Measurements from ENCODE around the gene TSHR. TPM values are rescaled to one million over a fixed set of nuclear protein-coding genes. Genes with fewer than 3 reads are reported as not detected.

The TSHR gene
- total and polyA plus RNA-seq, 7 donors, result 0.47 to 0.60 TPM; not detected in 5

- Histone ChIP-seq H3K9me3 (no peaks in the 10 kb centered on the region), H3K4me3 (no peak overlapping the region), H3K4me1 (peaks cover 0 to 10% (median 8%) of the 10 kb centered on the region in 4 donors), H3K27ac (no peak overlapping the region), H3K27me3 (peaks cover 0 to 7% (median 5%) of the 10 kb centered on the region in 3 donors), H3K36me3 (no peaks in the 10 kb centered on the region)
- intact Hi-C loops (cut with DNase I), result loop anchor here (10.0 kb wide), 1 partner anchor 509 kb away; no protein-coding TSS in a partner anchor
- TF ChIP-seq POLR2A (IDR thresholded peaks at IDR 0.05) (no peak), POLR2AphosphoS5 (IDR thresholded peaks at IDR 0.05) (no peak), CTCF (IDR thresholded peaks at IDR 0.05) (no peak), EP300 (IDR thresholded peaks at IDR 0.05) (no peak)
- WGBS, 2 donors, result 66 to 81% methylated on average over 2 of the region's 2 CpGs
- no peak for DNase-seq
Observed at GRCh38 chr14:80956102-80956501, 681 bp downstream of the TSHR start.

GRCh38 chr14:80956922-80957321 is 1.5 kb downstream of the TSHR start:
- no peak for DNase-seq
- no peak for TF ChIP-seq POLR2A (IDR thresholded peaks at IDR 0.05)
- no peak for TF ChIP-seq EP300 (IDR thresholded peaks at IDR 0.05)
- no peak for TF ChIP-seq POLR2AphosphoS5 (IDR thresholded peaks at IDR 0.05)
- no peak for TF ChIP-seq CTCF (IDR thresholded peaks at IDR 0.05)
- H3K27me3 ChIP-seq, result peaks cover 0 to 7% (median 5%) of the 10 kb centered on the region in 3 donors
- H3K36me3 ChIP-seq, result no peaks in the 10 kb centered on the region
- H3K27ac ChIP-seq, result no peak overlapping the region
- intact Hi-C loops (cut with DNase I), result loop anchor here (10.0 kb wide), 1 partner anchor 508 kb away; no protein-coding TSS in a partner anchor
- H3K4me3 ChIP-seq, result no peak overlapping the region
- peaks cover 0 to 10% (median 8%) of the 10 kb centered on the region in 4 donors for H3K4me1 ChIP-seq
- H3K9me3 ChIP-seq, result no peaks in the 10 kb centered on the region
- 74 to 86% methylated on average over 1 of the region's 1 CpG for WGBS, 2 donors

GRCh38 chr14:80957613-80958012 is 2.2 kb downstream of the TSHR start:
- DNase-seq, result no peak
- no peak for TF ChIP-seq POLR2A (IDR thresholded peaks at IDR 0.05)
- no peak for TF ChIP-seq CTCF (IDR thresholded peaks at IDR 0.05)
- TF ChIP-seq POLR2AphosphoS5 (IDR thresholded peaks at IDR 0.05), result no peak
- TF ChIP-seq EP300 (IDR thresholded peaks at IDR 0.05), result no peak
- Histone ChIP-seq H3K9me3 (no peaks in the 10 kb centered on the region), H3K4me3 (no peak overlapping the region), H3K27ac (no peak overlapping the region), H3K36me3 (no peaks in the 10 kb centered on the region), H3K27me3 (peaks cover 0 to 7% (median 5%) of the 10 kb centered on the region in 3 donors), H3K4me1 (peaks cover 0 to 10% (median 8%) of the 10 kb centered on the region in 4 donors)
- WGBS, 2 donors, result 81 to 82% methylated on average over 2 of the region's 2 CpGs
- intact Hi-C loops (cut with DNase I), result loop anchor here (10.0 kb wide), 1 partner anchor 507 kb away; no protein-coding TSS in a partner anchor

DNA sequence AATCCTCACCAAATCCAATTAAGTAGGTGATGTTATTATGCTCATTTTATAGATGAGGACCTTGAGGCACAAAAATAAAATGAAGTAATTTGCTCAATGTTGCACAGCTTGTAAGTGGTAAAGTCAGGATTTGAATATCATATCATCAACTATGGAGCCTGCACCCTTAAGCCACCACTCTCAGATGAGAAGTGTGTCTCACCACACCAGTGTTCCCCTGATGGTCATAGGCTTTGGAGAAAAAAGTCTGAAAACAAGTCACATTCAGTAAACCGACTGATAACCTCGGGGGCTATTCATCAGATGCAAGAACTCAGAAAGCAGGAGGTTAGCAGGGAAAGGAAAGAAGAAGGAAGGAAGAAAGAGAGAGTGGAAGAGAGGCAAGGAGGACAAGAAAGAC is 2.8 kb downstream of the TSHR start:
- intact Hi-C loops (cut with DNase I), result loop anchor here (10.0 kb wide), 1 partner anchor 507 kb away; no protein-coding TSS in a partner anchor
- no peak for DNase-seq
- peaks cover 0 to 10% (median 8%) of the 10 kb centered on the region in 4 donors for H3K4me1 ChIP-seq
- TF ChIP-seq POLR2A (IDR thresholded peaks at IDR 0.05) (no peak), EP300 (IDR thresholded peaks at IDR 0.05) (no peak), POLR2AphosphoS5 (IDR thresholded peaks at IDR 0.05) (no peak), CTCF (IDR thresholded peaks at IDR 0.05) (no peak)
- H3K9me3 ChIP-seq, result no peaks in the 10 kb centered on the region
- no peaks in the 10 kb centered on the region for H3K36me3 ChIP-seq
- no peak overlapping the region for H3K27ac ChIP-seq
- WGBS, 2 donors, result 72 to 89% methylated on average over 2 of the region's 2 CpGs
- no peak overlapping the region for H3K4me3 ChIP-seq
- H3K27me3 ChIP-seq, result peaks cover 0 to 7% (median 5%) of the 10 kb centered on the region in 3 donors

DNA sequence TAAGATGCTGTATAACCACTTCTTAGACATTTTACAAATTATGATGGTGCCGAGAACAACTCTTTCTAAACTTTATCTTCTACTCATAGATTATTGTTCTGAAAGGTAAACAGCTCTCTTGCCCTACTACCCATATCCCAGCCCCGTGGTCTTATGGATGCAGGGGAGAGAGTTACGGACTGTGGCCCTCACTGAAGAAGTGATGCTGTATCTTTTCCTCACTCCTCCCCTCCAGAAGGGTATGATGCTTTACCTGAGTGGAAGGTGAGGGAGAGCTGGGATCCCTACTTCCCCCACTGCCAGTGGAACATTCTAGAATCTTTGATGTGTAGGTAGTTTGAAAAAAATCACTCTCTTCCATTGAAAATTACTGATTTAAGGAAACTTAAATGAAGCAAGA is 3.5 kb downstream of the TSHR start:
- DNase-seq, result no peak
- Histone ChIP-seq H3K4me3 (no peak overlapping the region), H3K27me3 (peaks cover 0 to 7% (median 5%) of the 10 kb centered on the region in 3 donors), H3K4me1 (peaks cover 0 to 10% (median 8%) of the 10 kb centered on the region in 4 donors), H3K9me3 (no peaks in the 10 kb centered on the region), H3K27ac (no peak overlapping the region), H3K36me3 (no peaks in the 10 kb centered on the region)
- 47 to 73% methylated on average over 3 of the region's 3 CpGs for WGBS, 2 donors
- intact Hi-C loops (cut with DNase I), result loop anchor here (10.0 kb wide), 1 partner anchor 506 kb away; no protein-coding TSS in a partner anchor
- TF ChIP-seq POLR2AphosphoS5 (IDR thresholded peaks at IDR 0.05) (no peak), POLR2A (IDR thresholded peaks at IDR 0.05) (no peak), CTCF (IDR thresholded peaks at IDR 0.05) (no peak), EP300 (IDR thresholded peaks at IDR 0.05) (no peak)

Data from sigmoid colon (tissue), 7 donors.